HepG2 (cell line): Measurements from ENCODE around the gene PTPRM. TPM values are rescaled to one million over a fixed set of nuclear protein-coding genes. Genes with fewer than 3 reads are reported as not detected.

ENCODE experiments used
- ATAC-seq: fragments of 200-7000 bp; cut with Tn5 transposase; 3 replicates; pipeline ENCODE4 v1.9.1; 2020; ENCODE audit warnings: mild to moderate bottlenecking, moderate library complexity
- BruUV-seq: library from RNA; stranded (reverse); fragments of 400-500 nt; replicated peaks from 2 replicates; lab custom pipeline; 2021; lab: Mats Ljungman, UMichigan
- CTCF ChIA-PET: fragments of 300-600 bp; formaldehyde crosslinking; extraction: SDS; loops from one replicate; lab custom pipeline; 2021; ENCODE audit warnings: low total read pairs, inconsistent platforms, low intra/inter-chr PET ratio; lab: Yijun Ruan, JAX
- POLR2A ChIA-PET: fragments of 350-600 bp; sonication (Branson Sonifier 250); formaldehyde crosslinking; loops from one replicate; lab custom pipeline; 2020; ENCODE audit warnings: antibody characterized with exemption, inconsistent platforms; lab: Yijun Ruan, JAX
- DNase-seq: peaks from one replicate; pipeline ENCODE4 v3.0.0-alpha.2; 2015; ENCODE audit warnings: low spot score
- FAIRE-seq: peaks from 3 replicates; lab custom pipeline; 2011; peaks lifted over from hg19 to GRCh38; lab: Jason Lieb, UNC
- H2AFZ ChIP-seq: one replicate; pipeline ENCODE4 v1.6.1; 2011; ENCODE audit warnings: low read length, inconsistent platforms
- H3K27ac ChIP-seq: fragments of 300-600 bp; 3 replicates; pipeline ENCODE4 v1.8.0; 2011; ENCODE audit warnings: mixed run types, mild to moderate bottlenecking, mixed read lengths, low read length, inconsistent platforms; ENCODE audit not compliant: insufficient read depth; ENCODE audit errors: extremely low read length
- H3K27me3 ChIP-seq, 2 experiments: fragments of 200-600 bp in 1 of 2; 2 replicates in 1 of 2; 3 replicates in 1 of 2; pipeline versions ENCODE4 v1.6.0 to v1.8.0; 2011; ENCODE audit warnings: low read length in 2 of 2, mild to moderate bottlenecking in 2 of 2, moderate library complexity in 2 of 2, inconsistent platforms in 1 of 2; ENCODE audit not compliant: insufficient read depth in 2 of 2, control insufficient read depth in 1 of 2
- H3K36me3 ChIP-seq, 2 experiments: fragments of 200-600 bp in 1 of 2; replicated peaks in 1 of 2; 2 replicates in 1 of 2; 3 replicates in 1 of 2; pipeline versions ENCODE4 v1.5.1 to v1.8.0; 2011; ENCODE audit warnings: low read length in 2 of 2, inconsistent platforms in 1 of 2; ENCODE audit not compliant: insufficient read depth in 2 of 2, control insufficient read depth in 1 of 2
- H3K4me1 ChIP-seq: 2 replicates; pipeline ENCODE4 v1.5.1; 2012; ENCODE audit warnings: low read length, inconsistent platforms; ENCODE audit not compliant: insufficient read depth
- H3K4me2 ChIP-seq: 2 replicates; pipeline ENCODE4 v1.6.0; 2011; ENCODE audit warnings: low read depth, low read length, inconsistent platforms
- H3K4me3 ChIP-seq, 3 experiments: fragments of 200-600 bp in 1 of 3; sonication (generic), shearing (Covaris generic) in 1 of 3; replicated peaks in 1 of 3; 2 replicates each; pipeline ENCODE4 v1.5.1; 2011 to 2016; ENCODE audit warnings: low read length in 3 of 3, inconsistent platforms in 2 of 3, low read depth in 2 of 3, mild to moderate bottlenecking in 2 of 3, control low read depth in 1 of 3, mixed read lengths in 1 of 3; ENCODE audit not compliant: insufficient read depth in 1 of 3
- H3K79me2 ChIP-seq: one replicate; pipeline ENCODE4 v1.6.1; 2011; ENCODE audit warnings: low read length, inconsistent platforms; ENCODE audit not compliant: insufficient read depth
- H3K9ac ChIP-seq: 2 replicates; pipeline ENCODE4 v1.6.0; 2011; ENCODE audit warnings: mild to moderate bottlenecking, low read depth, low read length, inconsistent platforms; ENCODE audit not compliant: insufficient read depth
- H3K9me3 ChIP-seq: 2 replicates; pipeline ENCODE4 v1.5.1; 2012; ENCODE audit warnings: mild to moderate bottlenecking, low read length
- H4K20me1 ChIP-seq: 2 replicates; pipeline ENCODE4 v1.6.0; 2011; ENCODE audit warnings: inconsistent platforms, mild to moderate bottlenecking, low read length, moderate library complexity; ENCODE audit not compliant: insufficient read depth
- BCL6 ChIP-seq: IDR thresholded peaks from 2 replicates; pipeline ENCODE4 v1.6.1; 2016; ENCODE audit warnings: missing genetic modification reagents, missing compliant biosample characterization
- FOXA1 ChIP-seq, 2 experiments: fragments of 450-650 bp in 1 of 2; sonication (generic) in 1 of 2; formaldehyde crosslinking in 1 of 2; IDR thresholded peaks; 2 replicates each; pipeline versions ENCODE4 v1.4.0 to v1.6.1; 2016 to 2020; ENCODE audit warnings: missing genetic modification reagents in 1 of 2
- HHEX ChIP-seq: IDR thresholded peaks from 2 replicates; pipeline ENCODE4 v1.6.1; 2016; ENCODE audit warnings: control low read depth
- KLF16 ChIP-seq, 2 experiments: sonication (generic) in 1 of 2; formaldehyde crosslinking in 1 of 2; IDR thresholded peaks; 2 replicates each; pipeline versions ENCODE4 v1.6.1 to v1.8.0; 2016 to 2023; ENCODE audit warnings: missing genetic modification reagents in 2 of 2, missing compliant biosample characterization in 1 of 2
- PPARG ChIP-seq: conservative IDR thresholded peaks from 2 replicates; pipeline ENCODE4 v1.6.1; 2016; ENCODE audit warnings: missing biosample characterization, missing genetic modification reagents
- PRPF4 ChIP-seq: fragments of 200-400 bp; formaldehyde crosslinking; IDR thresholded peaks from 2 replicates; pipeline ENCODE4 v1.6.1; 2016; ENCODE audit warnings: low read length, low read depth; ENCODE audit not compliant: poor library complexity, severe bottlenecking
- RARG ChIP-seq: sonication (generic); formaldehyde crosslinking; IDR thresholded peaks from 2 replicates; pipeline ENCODE4 v1.4.0; 2020; ENCODE audit warnings: low read depth, mild to moderate bottlenecking, missing genetic modification reagents
- SIX4 ChIP-seq: sonication (generic); formaldehyde crosslinking; IDR thresholded peaks from 2 replicates; pipeline ENCODE4 v1.4.0; 2020; ENCODE audit warnings: missing genetic modification reagents
- SUZ12 ChIP-seq: fragments of 150-350 bp; IDR thresholded peaks from 2 replicates; pipeline ENCODE4 v1.6.1; 2014; ENCODE audit warnings: low read depth, low read length
- TAF1 ChIP-seq: sonication (generic); formaldehyde crosslinking; IDR thresholded peaks from 2 replicates; pipeline ENCODE4 v1.4.0; 2020; ENCODE audit warnings: missing genetic modification reagents
- ZBTB49 ChIP-seq: sonication (generic); formaldehyde crosslinking; IDR thresholded peaks from 2 replicates; pipeline ENCODE4 v1.4.0; 2020; ENCODE audit warnings: missing genetic modification reagents, borderline replicate concordance
- ZNF44 ChIP-seq: sonication (generic); formaldehyde crosslinking; IDR thresholded peaks from 2 replicates; pipeline ENCODE4 v1.5.1; 2020; ENCODE audit warnings: mild to moderate bottlenecking, missing genetic modification reagents
- ZNF468 ChIP-seq: sonication (generic); formaldehyde crosslinking; IDR thresholded peaks from 2 replicates; pipeline ENCODE4 v1.8.0; 2022; ENCODE audit warnings: mild to moderate bottlenecking, moderate library complexity, missing genetic modification reagents
- ZNF562 ChIP-seq: sonication (generic); formaldehyde crosslinking; IDR thresholded peaks from 2 replicates; pipeline ENCODE4 v1.8.0; 2022; ENCODE audit warnings: missing genetic modification reagents, borderline replicate concordance
- ZNF782 ChIP-seq: sonication (generic); formaldehyde crosslinking; IDR thresholded peaks from 2 replicates; pipeline ENCODE4 v1.4.0; 2020; ENCODE audit warnings: missing genetic modification reagents, mild to moderate bottlenecking, borderline replicate concordance
- ZNF784 ChIP-seq: sonication (generic); formaldehyde crosslinking; IDR thresholded peaks from 2 replicates; pipeline ENCODE4 v1.5.1; 2020; ENCODE audit warnings: missing genetic modification reagents, mild to moderate bottlenecking, borderline replicate concordance
- WGBS: methylation state at CpG from one replicate; pipeline ENCODE4 v1.1.6; 2017; ENCODE audit warnings: low lambda C conversion rate; 5-methylcytosine and 5-hydroxymethylcytosine counted together
- in situ Hi-C: cut with HindIII; loops from 2 replicates; pipeline ENCODE4 v1.10.0; 2017; ENCODE audit warnings: low pct_unique_long_range_greater_than_20kb; ENCODE audit not compliant: extremely low pct_ligation_motif_present
- intact Hi-C: fragments of 100-400 bp; cut with micrococcal nuclease; formaldehyde crosslinking; loops from one replicate; pipeline ENCODE4 v1.10.0; 2022; ENCODE audit not compliant: unreplicated experiment
- polyA plus RNA-seq, 8 experiments: library from polyadenylated mRNA; depleted of rRNA in 3 of 8; stranded (reverse) in 7 of 8; unstranded in 1 of 8; fragments of >200 nt; fragmentation: Illumina TruSeq in 4 of 8; extraction: Trizol in 4 of 8; gene quantifications; 2 replicates each; pipeline versions ENCODE4 v1.2.1 to v1.2.3, GENCODE V29; 2011 to 2016; ENCODE audit warnings: low read depth in 4 of 8, missing spikeins in 1 of 8, mixed read lengths in 1 of 8; ENCODE audit not compliant: insufficient read depth in 1 of 8
- total RNA-seq, 5 experiments: library from RNA; depleted of rRNA; stranded (reverse); fragments of >200 nt; fragmentation: Illumina TruSeq; extraction: Trizol; gene quantifications; 2 replicates each; pipeline ENCODE4 v1.2.3, GENCODE V29; 2016; ENCODE audit warnings: low read depth in 1 of 5

PTPRM gene
- total and polyA plus RNA-seq, 2 of the 13 experiments (the other 11 are each of a cell fraction or from before 2014, with no cell fraction given): 12.6 to 108 TPM

- TF ChIP-seq ZNF782 (CRISPR knock-in tag): no peak
- TF ChIP-seq, all 625 proteins: peak for 0
Measured at GRCh38 chr18:7953095-7953958, 386.2 kb downstream of the PTPRM start (continued).

GRCh38 chr18:7954238-7954637, 387.1 kb downstream of the PTPRM start:
- no peaks in the 10 kb centered on the region for H4K20me1 ChIP-seq
- H3K4me3 ChIP-seq: no peak overlapping the region
- BruUV-seq: no TSS peak
- H3K27ac ChIP-seq: no peak overlapping the region
- H3K36me3 ChIP-seq: peaks cover 4 to 12% of the 10 kb centered on the region in 2 experiments; a peak in 3 of 5 replicates
- POLR2A ChIA-PET: no interaction called here
- 96% methylated on average over 1 of the region's 1 CpG for WGBS
- H3K4me1 ChIP-seq: no peaks in the 10 kb centered on the region
- DNase-seq: no peak
- intact Hi-C loops (no loop called here), in situ Hi-C loops (no loop called here)
- H3K27me3 ChIP-seq: no peaks in the 10 kb centered on the region
- H3K9me3 ChIP-seq: no peaks in the 10 kb centered on the region
- no peak overlapping the region for H3K4me2 ChIP-seq
- H2AFZ ChIP-seq: no peak overlapping the region
- H3K79me2 ChIP-seq: no peaks in the 10 kb centered on the region
- no peak for ATAC-seq
- FAIRE-seq: no peak
- CTCF ChIA-PET: no interaction called here
- H3K9ac ChIP-seq: no peak overlapping the region
- no peak for TF ChIP-seq PPARG (CRISPR knock-in tag)
- no peak for TF ChIP-seq ZNF468 (CRISPR knock-in tag)
- TF ChIP-seq BCL6 (CRISPR knock-in tag): no peak
- TF ChIP-seq ZBTB49 (CRISPR knock-in tag): no peak
- TF ChIP-seq PRPF4: no peak
- TF ChIP-seq HHEX: no peak
- no peak for TF ChIP-seq KLF16 (CRISPR knock-in tag; IDR thresholded peaks at IDR 0.05)
- TF ChIP-seq ZNF44 (CRISPR knock-in tag): no peak
- no peak for TF ChIP-seq FOXA1 (IDR thresholded peaks at IDR 0.05)
- TF ChIP-seq FOXA1 (CRISPR knock-in tag; IDR thresholded peaks at IDR 0.05): no peak
- TF ChIP-seq TAF1 (CRISPR knock-in tag): no peak
- TF ChIP-seq ZNF562 (CRISPR knock-in tag): no peak
- no peak for TF ChIP-seq ZNF784
- no peak for TF ChIP-seq SUZ12
- no peak for TF ChIP-seq SIX4 (CRISPR knock-in tag)
- TF ChIP-seq RARG (CRISPR knock-in tag): no peak
